Naive thymus-derived CD8-positive, alpha-beta T cell (primary cell): ENCODE results near the gene MAEL. TPM values are rescaled to one million over a fixed set of nuclear protein-coding genes. Genes with fewer than 3 reads are reported as not detected.

Experiments used
- ATAC-seq, 2 donors: fragments of 150-1000 bp; cut with Tn5 transposase in 1 of 2; sonication (Bioruptor Pico), chemical (Tn5 transposase) in 1 of 2; 1 replicate in 1 of 2; 2 replicates in 1 of 2; pipeline ENCODE4 v1.10.0; 2021; ENCODE audit warnings: mild to moderate bottlenecking in 2 of 2, moderate library complexity in 2 of 2
- POLR2A ChIA-PET: fragments of 350-600 bp; sonication (Branson Sonifier 250); formaldehyde crosslinking; loops from one replicate; lab custom pipeline; 2021; ENCODE audit warnings: antibody characterized with exemption; lab: Charles Lee
- DNase-seq, 10 donors: peaks; one replicate each; pipeline versions ENCODE4 v3.0.0 to v3.0.0-alpha.2; 2020 to 2022
- H3K27ac Mint-ChIP-seq, 10 donors: one replicate each; pipeline ENCODE4 v1.8.0; 2020 to 2022; ENCODE audit warnings: mild to moderate bottlenecking in 10 of 10, mixed read lengths in 10 of 10, moderate library complexity in 4 of 10, inconsistent platforms in 1 of 10
- H3K27me3 Mint-ChIP-seq, 5 donors: one replicate each; pipeline ENCODE4 v1.8.0; 2021 to 2022; ENCODE audit warnings: mixed read lengths in 5 of 5
- H3K36me3 Mint-ChIP-seq, 3 donors: one replicate each; pipeline ENCODE4 v1.8.0; 2020 to 2022; ENCODE audit warnings: mixed read lengths in 3 of 3, mild to moderate bottlenecking in 2 of 3, inconsistent platforms in 1 of 3
- H3K4me1 Mint-ChIP-seq, 4 donors: one replicate each; pipeline ENCODE4 v1.8.0; 2021 to 2022; ENCODE audit warnings: mixed read lengths in 4 of 4
- H3K4me3 Mint-ChIP-seq, 10 donors: one replicate each; pipeline ENCODE4 v1.8.0; 2020 to 2022; ENCODE audit warnings: mild to moderate bottlenecking in 10 of 10, mixed read lengths in 10 of 10, moderate library complexity in 6 of 10, inconsistent platforms in 1 of 10
- H3K9me3 Mint-ChIP-seq, 9 donors: one replicate each; pipeline ENCODE4 v1.8.0; 2020 to 2022; ENCODE audit warnings: mixed read lengths in 9 of 9, mild to moderate bottlenecking in 3 of 9, inconsistent platforms in 1 of 9, moderate library complexity in 1 of 9
- polyA plus RNA-seq, 3 donors: library from polyadenylated mRNA; unstranded; fragments of 300-500 nt; fragmentation: Illumina TruSeq; gene quantifications; one replicate each; pipeline ENCODE4 v1.2.3, GENCODE V29; 2021
- total RNA-seq, 8 experiments: library from RNA in 2 of 8; stranded (reverse) in 2 of 8; gene quantifications; one replicate each; pipeline ENCODE4 v1.2.3 and lab custom pipeline; 2021 to 2026

The MAEL gene
- total and polyA plus RNA-seq, 5 experiments from 2014 or later, result not detected

DNA sequence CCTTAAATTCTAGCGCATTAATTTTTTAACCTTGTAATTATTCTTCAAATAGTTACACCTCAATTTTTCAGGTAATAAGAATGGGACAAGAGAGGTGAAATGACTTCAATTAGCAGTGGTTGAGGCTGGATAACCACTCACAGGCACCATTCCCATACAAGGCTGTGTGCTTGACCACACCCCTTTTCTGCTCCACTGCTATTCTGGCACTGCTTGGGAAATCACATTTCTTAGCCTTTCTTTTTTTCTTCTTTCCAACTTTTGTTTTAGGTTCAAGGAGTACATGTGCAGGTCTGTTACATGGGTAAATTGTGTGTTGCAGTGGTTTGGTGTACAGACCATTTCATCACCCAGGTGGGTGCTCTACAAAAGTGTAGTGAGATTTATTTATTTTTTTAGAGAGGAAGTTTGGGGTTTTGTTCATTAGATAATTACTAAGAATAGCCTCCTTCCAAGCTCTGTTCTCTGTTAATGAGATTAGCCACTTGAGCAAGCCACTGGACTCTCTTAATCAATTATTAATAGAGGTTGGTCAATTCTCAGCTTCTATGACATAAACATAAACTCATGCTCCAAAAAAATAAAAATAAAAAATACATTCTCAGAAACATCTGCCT, 28.1 kb upstream of the MAEL start:
- no peaks in the 10 kb centered on the region for H3K9me3 Mint-ChIP-seq
- POLR2A ChIA-PET, result no interaction called here
- peaks cover 0 to 2% (median 0%) of the 10 kb centered on the region in 4 donors for H3K4me1 Mint-ChIP-seq
- ATAC-seq, result no peak
- no peak for DNase-seq
- H3K27me3 Mint-ChIP-seq, result peaks cover 13 to 34% (median 16%) of the 10 kb centered on the region in 5 donors
- no peak overlapping the region for H3K4me3 Mint-ChIP-seq
- H3K36me3 Mint-ChIP-seq, result no peaks in the 10 kb centered on the region
- H3K27ac Mint-ChIP-seq, result no peak overlapping the region

DNA sequence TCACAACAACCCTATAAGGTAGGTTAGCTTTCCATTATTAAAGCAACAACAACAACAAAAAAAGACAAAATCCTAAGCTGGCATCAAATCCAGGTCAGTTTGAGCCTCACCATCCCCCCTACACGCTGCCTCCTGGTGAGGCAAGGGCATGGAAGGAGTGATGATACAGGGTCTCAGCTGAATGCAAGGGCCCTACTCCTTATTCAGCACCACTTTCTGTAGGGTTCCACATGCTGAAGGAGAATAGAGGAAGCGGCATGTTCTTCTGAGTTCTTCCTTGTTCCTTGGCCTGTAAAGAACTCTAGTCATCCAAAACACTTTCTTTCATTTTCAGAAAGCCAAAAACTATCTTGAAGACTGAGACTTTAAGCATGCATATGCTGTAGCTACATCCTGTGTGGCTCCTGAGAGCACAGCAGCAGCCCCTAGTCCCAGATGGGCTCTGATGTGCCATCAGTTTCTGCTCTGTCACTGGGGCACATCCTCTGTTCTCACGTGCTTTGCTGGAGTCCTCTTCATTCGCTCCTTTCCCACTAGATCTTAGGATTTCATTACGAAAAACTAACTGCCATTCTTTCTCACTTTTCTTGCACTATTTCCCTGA, 19.9 kb upstream of the MAEL start:
- DNase-seq, result peak in 2 of 10 donors; percentile 42 to 52
- POLR2A ChIA-PET, result interaction anchor here (1.1 kb wide), 1 partner anchor 15 kb away, joined by 3 read pairs; no protein-coding TSS in a partner anchor
- Mint-ChIP-seq H3K4me1 (peaks cover 9 to 19% (median 12%) of the 10 kb centered on the region in 4 donors), H3K27me3 (peaks cover 14 to 45% (median 28%) of the 10 kb centered on the region in 5 donors), H3K9me3 (no peaks in the 10 kb centered on the region), H3K27ac (peak overlapping the region in 2 of 10 donors; percentile 5 to 15), H3K4me3 (no peak overlapping the region), H3K36me3 (no peaks in the 10 kb centered on the region)
- ATAC-seq, result peak; percentile 70 to 97

DNA sequence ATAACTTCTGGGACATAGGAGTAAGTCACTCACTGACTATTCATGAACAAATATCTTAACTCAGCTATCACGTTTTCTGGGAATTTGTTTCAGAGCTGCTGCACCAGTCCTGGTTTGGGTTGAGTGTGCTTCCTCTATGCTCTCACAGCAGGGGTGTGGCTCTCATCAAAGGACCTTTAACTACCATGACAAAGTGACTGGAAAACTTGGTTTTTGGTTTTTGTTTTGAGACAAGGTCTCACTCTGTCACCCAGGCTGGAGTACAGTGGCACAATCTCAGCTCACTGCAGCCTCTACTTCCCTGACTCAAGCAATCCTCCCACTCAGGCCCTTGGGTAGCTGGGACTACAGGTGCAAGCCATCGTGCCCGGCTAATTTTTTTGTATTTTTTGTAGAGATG, 17.8 kb upstream of the MAEL start:
- peaks cover 18 to 32% (median 25%) of the 10 kb centered on the region in 4 donors for H3K4me1 Mint-ChIP-seq
- H3K4me3 Mint-ChIP-seq, result no peak overlapping the region
- peaks cover 18 to 49% (median 32%) of the 10 kb centered on the region in 5 donors for H3K27me3 Mint-ChIP-seq
- H3K36me3 Mint-ChIP-seq, result no peaks in the 10 kb centered on the region
- ATAC-seq (no peak), DNase-seq (no peak)
- H3K9me3 Mint-ChIP-seq, result no peaks in the 10 kb centered on the region
- no peak overlapping the region for H3K27ac Mint-ChIP-seq
- POLR2A ChIA-PET, result no interaction called here

DNA sequence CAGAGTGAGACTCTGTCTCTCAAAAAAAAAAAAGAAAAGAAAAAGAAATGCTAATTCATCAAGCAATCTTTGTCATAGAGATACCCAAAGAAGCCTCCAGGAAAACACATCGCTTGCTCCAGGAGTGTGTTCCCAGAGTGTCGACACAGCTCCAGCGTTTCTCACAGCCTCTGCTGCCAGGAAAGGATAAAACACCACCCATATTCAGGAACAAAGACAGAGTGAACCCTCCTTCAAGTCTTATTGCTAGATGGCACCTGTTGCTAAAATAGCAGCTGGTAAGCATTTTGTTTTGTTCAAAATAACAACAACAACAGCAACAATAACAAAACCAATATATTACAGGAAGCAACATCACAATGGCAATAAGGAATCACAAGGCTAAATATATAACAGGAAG, 16.9 kb upstream of the MAEL start:
- Mint-ChIP-seq H3K4me1 (peaks cover 18 to 35% (median 27%) of the 10 kb centered on the region in 4 donors), H3K4me3 (peak overlapping the region in 1 of 10 donors; percentile 49), H3K9me3 (no peaks in the 10 kb centered on the region), H3K27ac (no peak overlapping the region), H3K36me3 (no peaks in the 10 kb centered on the region), H3K27me3 (peaks cover 18 to 46% (median 28%) of the 10 kb centered on the region in 5 donors)
- POLR2A ChIA-PET, result no interaction called here
- ATAC-seq, result no peak
- no peak for DNase-seq

DNA sequence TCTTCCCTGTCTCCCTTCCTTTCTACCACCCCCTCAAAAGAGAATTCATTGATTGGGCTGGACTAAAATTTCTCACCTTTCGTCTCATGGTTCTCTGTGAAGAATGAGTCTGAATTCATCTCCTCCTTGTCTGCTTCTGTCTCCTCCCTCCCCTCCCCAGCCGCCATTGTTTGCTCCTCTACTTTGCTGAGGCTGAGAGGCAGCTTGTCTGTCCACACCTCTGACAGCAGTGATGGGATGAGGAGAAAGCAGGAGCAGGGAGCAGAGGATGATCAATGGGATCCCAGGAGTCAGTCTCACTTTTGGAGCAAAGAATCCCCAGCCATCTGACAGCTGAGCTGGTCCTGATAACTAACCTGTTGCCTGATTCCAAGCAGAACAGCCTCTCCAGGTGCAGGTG, 16.3 kb upstream of the MAEL start:
- peaks cover 18 to 45% (median 28%) of the 10 kb centered on the region in 5 donors for H3K27me3 Mint-ChIP-seq
- no peaks in the 10 kb centered on the region for H3K36me3 Mint-ChIP-seq
- H3K27ac Mint-ChIP-seq, result no peak overlapping the region
- DNase-seq (no peak), ATAC-seq (no peak)
- H3K9me3 Mint-ChIP-seq, result no peaks in the 10 kb centered on the region
- POLR2A ChIA-PET, result no interaction called here
- H3K4me3 Mint-ChIP-seq, result no peak overlapping the region
- H3K4me1 Mint-ChIP-seq, result peaks cover 16 to 35% (median 27%) of the 10 kb centered on the region in 4 donors

DNA sequence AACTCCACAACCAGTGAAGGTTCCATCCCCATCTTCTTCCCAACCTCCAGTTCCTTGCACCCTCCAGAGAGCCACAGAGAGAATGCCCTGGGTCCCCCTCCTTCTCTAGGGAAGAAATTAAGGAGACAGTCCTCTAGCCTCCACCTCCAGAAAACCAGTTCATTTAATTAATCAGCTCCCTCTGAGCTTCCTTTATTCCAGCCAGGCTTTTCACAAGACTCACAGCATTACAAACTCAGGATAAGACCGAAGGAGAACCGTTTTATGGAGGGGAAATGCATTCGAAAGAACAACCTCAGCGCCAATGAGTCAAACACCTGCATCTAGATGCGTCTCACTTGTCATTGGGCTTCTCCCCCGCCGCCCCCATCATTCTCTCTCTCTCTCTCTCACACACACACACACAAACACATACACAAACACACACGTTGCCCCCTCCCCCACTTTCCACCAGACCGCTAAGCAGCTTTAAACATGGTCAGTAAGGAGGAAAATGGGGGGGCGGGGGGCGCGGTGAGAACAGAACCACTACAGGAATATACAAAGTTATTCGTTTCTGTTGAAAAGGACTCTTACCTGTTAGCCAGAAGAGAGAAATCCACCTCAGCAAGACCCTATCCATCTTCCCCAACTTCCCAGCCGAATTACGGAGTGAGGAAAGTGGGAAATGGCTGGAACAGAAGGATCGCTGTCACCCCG, 14.3 kb upstream of the MAEL start:
- DNase-seq (peak in 3 of 10 donors; percentile 10 to 21 (median 17)), ATAC-seq (peak; percentile 11 to 31)
- Mint-ChIP-seq H3K4me1 (peaks cover 8 to 25% (median 21%) of the 10 kb centered on the region in 4 donors), H3K4me3 (peak overlapping the region; percentile 76 to 90 (median 87)), H3K36me3 (no peaks in the 10 kb centered on the region), H3K9me3 (no peaks in the 10 kb centered on the region), H3K27me3 (peaks cover 18 to 44% (median 28%) of the 10 kb centered on the region in 5 donors), H3K27ac (peak overlapping the region in 9 of 10 donors; percentile 8 to 81 (median 69))
- POLR2A ChIA-PET, result interaction anchor here (0.7 kb wide), 2 partner anchors 130 to 244 kb away, joined by 3 to 4 read pairs; no protein-coding TSS in a partner anchor

DNA sequence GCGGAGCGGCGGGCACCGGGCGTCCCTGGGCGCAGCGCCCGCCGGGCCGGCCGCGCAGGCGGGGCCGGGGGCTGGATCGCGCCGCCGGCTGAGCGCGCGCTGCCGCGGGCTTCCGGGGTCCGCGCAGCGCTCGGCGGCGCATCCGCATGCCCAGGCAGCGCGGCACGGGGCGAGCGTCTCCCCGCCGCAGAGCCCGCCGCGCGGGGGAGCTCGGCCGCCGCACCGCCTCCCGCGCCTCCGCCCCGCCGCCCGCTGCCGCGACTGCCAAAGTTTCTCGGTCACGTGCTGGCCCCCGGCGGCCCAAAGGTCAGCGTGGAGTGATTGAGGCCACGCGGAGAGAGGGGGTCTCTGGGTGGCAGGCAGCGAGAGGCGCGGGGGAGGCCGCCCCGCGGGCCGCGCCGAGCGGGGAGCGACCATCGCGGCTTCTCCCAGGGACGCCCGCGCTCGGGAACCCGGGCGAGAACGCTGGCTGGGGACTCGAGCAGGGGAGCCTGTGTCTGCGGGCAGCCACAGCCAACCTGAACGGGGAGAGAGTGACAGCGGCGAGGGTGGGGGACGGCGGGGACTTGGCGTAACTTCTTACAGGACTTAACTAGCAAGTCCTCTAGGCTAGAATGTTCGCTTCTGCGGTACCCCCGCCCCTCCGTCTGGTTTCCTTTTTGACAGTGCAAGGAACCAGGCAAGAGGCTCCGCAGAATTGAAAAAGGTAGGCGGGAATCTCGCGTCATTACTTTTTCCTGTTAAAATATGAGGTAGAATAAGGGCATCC, 13.5 kb upstream of the MAEL start, which contains the start of gene ILDR2:
Gene ILDR2 (minus strand): TSS at position 180 of the 769 bp plus-strand sequence. CDS start 272 bp downstream, outside the sequence.
- ATAC-seq, result peak; percentile 87 to 93
- peaks cover 17 to 37% (median 28%) of the 10 kb centered on the region in 5 donors for H3K27me3 Mint-ChIP-seq
- H3K36me3 Mint-ChIP-seq, result no peaks in the 10 kb centered on the region
- no peaks in the 10 kb centered on the region for H3K9me3 Mint-ChIP-seq
- DNase-seq, result peak; percentile 14 to 72 (median 46)
- peak within 1 kb of the TSS in 9 of 10 donors; percentile 12 to 84 (median 69) for H3K27ac Mint-ChIP-seq
- H3K4me1 Mint-ChIP-seq, result peaks cover 7 to 24% (median 21%) of the 10 kb centered on the region in 4 donors
- POLR2A ChIA-PET, result no interaction called here
- H3K4me3 Mint-ChIP-seq, result peak within 1 kb of the TSS; percentile 76 to 90 (median 87)

DNA sequence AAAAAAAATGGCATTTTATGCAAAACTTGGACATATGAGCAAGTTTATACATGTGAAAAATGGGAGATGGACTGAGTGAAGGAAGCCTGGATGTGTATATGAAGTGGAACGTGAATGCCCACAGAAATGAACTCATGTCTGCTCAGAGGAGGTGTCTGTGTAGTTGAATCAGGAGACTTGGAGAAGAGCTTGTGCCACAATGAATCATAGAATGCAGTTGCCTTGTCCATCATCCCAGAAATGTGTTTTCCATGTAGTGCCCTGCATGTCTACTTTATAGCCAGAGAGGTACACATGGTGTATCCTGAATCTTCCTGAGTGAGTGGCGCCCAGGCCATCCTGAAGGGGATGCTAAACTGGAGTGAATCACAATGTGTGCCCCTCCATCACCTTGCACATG, 11.1 kb upstream of the MAEL start:
- Mint-ChIP-seq H3K4me1 (peaks cover 6 to 20% (median 18%) of the 10 kb centered on the region in 4 donors), H3K27ac (peak overlapping the region in 1 of 10 donors; percentile 38), H3K36me3 (no peaks in the 10 kb centered on the region), H3K27me3 (peaks cover 9 to 21% (median 14%) of the 10 kb centered on the region in 5 donors), H3K9me3 (no peaks in the 10 kb centered on the region), H3K4me3 (no peak overlapping the region)
- POLR2A ChIA-PET, result no interaction called here
- ATAC-seq (no peak), DNase-seq (no peak)

DNA sequence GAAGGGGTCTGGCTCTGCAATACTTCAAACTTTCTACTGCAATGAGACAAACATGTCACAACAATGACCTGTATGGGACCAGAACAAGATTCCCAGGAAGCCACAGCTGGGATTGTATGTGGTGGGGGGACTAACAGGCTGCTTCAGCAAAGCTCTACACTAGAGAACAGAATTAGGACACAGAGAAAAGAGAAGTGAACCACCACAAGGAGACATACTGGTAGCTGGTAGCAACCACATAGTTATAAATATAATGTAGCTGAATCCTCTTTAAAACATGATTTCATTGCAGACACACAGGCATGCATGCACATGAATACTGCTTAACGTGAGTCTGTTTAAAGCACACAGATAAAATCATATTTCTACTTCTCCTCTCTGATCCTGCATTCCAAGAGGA, 10.3 kb upstream of the MAEL start:
- Mint-ChIP-seq H3K9me3 (no peaks in the 10 kb centered on the region), H3K4me3 (no peak overlapping the region), H3K4me1 (peaks cover 6 to 20% (median 18%) of the 10 kb centered on the region in 4 donors), H3K27me3 (peaks cover 6 to 12% (median 8%) of the 10 kb centered on the region in 5 donors), H3K27ac (no peak overlapping the region), H3K36me3 (no peaks in the 10 kb centered on the region)
- DNase-seq, result no peak
- no peak for ATAC-seq
- POLR2A ChIA-PET, result no interaction called here

DNA sequence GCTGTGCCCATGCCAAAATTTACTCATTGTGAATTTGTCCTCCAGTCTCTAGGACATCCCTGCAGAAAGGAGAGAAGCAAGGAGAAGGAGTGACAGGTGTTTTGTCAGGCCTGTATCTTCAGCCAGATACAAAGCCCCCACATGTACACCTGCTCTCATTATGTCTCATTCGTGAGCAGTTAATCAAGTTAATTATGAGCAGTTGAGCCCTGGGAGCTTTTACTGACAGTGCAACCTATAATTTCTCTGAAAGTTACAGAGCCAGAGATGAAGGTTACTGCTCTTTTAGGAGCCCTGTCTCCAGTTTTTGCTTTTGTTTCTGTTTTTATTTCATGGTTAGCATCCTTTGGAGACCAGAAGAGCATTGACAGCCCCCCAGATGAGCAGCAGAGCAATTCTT, 8.7 kb upstream of the MAEL start:
- peaks cover 0 to 9% (median 8%) of the 10 kb centered on the region in 4 donors for H3K4me1 Mint-ChIP-seq
- DNase-seq (no peak), ATAC-seq (no peak)
- H3K4me3 Mint-ChIP-seq, result no peak overlapping the region
- no peak overlapping the region for H3K27ac Mint-ChIP-seq
- H3K27me3 Mint-ChIP-seq, result peaks cover 0 to 15% (median 2%) of the 10 kb centered on the region in 5 donors
- no peaks in the 10 kb centered on the region for H3K36me3 Mint-ChIP-seq
- peaks cover 0 to under 1% (median 0%) of the 10 kb centered on the region in 9 donors for H3K9me3 Mint-ChIP-seq
- POLR2A ChIA-PET, result no interaction called here

DNA sequence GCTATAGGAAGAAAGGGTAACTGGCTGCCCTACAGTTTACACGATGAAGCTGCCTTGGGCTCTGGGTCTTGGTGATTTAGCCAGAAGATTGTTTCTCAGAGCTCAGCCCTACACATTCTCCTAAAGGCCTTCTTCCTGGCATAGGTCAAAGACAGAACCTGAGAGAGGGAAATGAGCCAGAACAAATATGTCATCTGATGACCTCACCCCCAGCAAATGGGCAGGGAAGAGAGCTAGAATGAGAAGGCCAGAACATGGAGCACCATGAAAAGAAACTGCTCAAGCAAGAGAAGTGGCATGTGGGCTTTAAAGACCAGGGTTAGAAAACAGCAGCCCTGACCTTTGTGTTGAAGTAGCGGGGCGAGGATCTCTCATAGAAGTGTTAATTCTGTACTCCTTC, 8.3 kb upstream of the MAEL start:
- Mint-ChIP-seq H3K9me3 (peaks cover 0 to 5% (median 0%) of the 10 kb centered on the region in 9 donors), H3K4me3 (no peak overlapping the region), H3K27me3 (peaks cover 0 to 19% (median 3%) of the 10 kb centered on the region in 5 donors), H3K36me3 (no peaks in the 10 kb centered on the region), H3K4me1 (peaks cover 0 to 8% (median 7%) of the 10 kb centered on the region in 4 donors), H3K27ac (no peak overlapping the region)
- POLR2A ChIA-PET, result no interaction called here
- DNase-seq (no peak), ATAC-seq (no peak)

DNA sequence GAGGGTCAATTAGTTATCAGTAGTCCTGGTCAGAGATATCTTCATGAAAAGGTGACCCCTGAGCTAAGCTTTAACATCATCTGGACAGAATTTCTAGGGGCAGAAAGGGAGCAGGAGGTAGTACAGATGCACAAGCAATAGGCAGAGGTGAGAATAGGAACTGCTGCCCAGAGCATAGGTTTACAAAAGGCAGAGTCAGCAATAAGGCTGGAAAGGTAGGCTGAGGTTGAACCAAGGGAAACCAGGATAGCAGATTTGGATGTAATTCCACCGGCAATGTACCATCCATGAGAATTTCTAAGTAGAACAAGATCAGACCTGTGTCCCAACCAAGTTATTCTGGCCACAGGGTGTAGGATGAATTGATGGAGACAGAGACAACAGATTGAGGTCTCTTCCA, 7.5 kb upstream of the MAEL start:
- POLR2A ChIA-PET, result no interaction called here
- H3K27me3 Mint-ChIP-seq, result peaks cover 0 to 21% (median 8%) of the 10 kb centered on the region in 5 donors
- ATAC-seq, result no peak

More for the DNA sequence above, 7.5 kb upstream of the MAEL start:
- H3K27ac Mint-ChIP-seq, result no peak overlapping the region
- peaks cover 0 to 7% (median 0%) of the 10 kb centered on the region in 9 donors for H3K9me3 Mint-ChIP-seq
- H3K4me3 Mint-ChIP-seq, result no peak overlapping the region
- no peaks in the 10 kb centered on the region for H3K4me1 Mint-ChIP-seq
- DNase-seq, result no peak
- H3K36me3 Mint-ChIP-seq, result no peaks in the 10 kb centered on the region
